WTC11 (cell line): ENCODE data around the gene IL27RA. TPM values are rescaled to one million over a fixed set of nuclear protein-coding genes. Genes with fewer than 3 reads are reported as not detected.

Experiments
- ATAC-seq: fragments of 200-7000 bp; cut with Tn5 transposase; 2 replicates; pipeline ENCODE4 v1.10.0; 2021; ENCODE audit warnings: mild to moderate bottlenecking, moderate library complexity
- CTCF ChIA-PET: fragments of 300-600 bp; sonication (Branson Sonifier 250); formaldehyde crosslinking; loops from one replicate; lab custom pipeline; 2021; ENCODE audit warnings: antibody characterized with exemption; lab: Charles Lee
- POLR2A ChIA-PET: fragments of 350-600 bp; sonication (Branson Sonifier 250); formaldehyde crosslinking; loops from one replicate; lab custom pipeline; 2021; ENCODE audit warnings: antibody characterized with exemption; lab: Charles Lee
- DNase-seq: peaks from one replicate; pipeline ENCODE4 v3.0.0; 2021; ENCODE audit warnings: low spot score
- H3K27ac Mint-ChIP-seq: 2 replicates; pipeline ENCODE4 v1.8.0; 2021; ENCODE audit warnings: mixed read lengths
- H3K27me3 Mint-ChIP-seq: 2 replicates; pipeline ENCODE4 v1.8.0; 2021; ENCODE audit warnings: low read depth, mild to moderate bottlenecking, moderate library complexity, mixed read lengths
- H3K36me3 Mint-ChIP-seq: 2 replicates; pipeline ENCODE4 v1.8.0; 2021; ENCODE audit warnings: mixed read lengths
- H3K4me1 Mint-ChIP-seq: 2 replicates; pipeline ENCODE4 v1.8.0; 2022; ENCODE audit warnings: mixed read lengths
- H3K4me3 Mint-ChIP-seq: 2 replicates; pipeline ENCODE4 v1.8.0; 2021; ENCODE audit warnings: mild to moderate bottlenecking, moderate library complexity, mixed read lengths
- H3K9me3 Mint-ChIP-seq: 2 replicates; pipeline ENCODE4 v1.8.0; 2021; ENCODE audit warnings: mixed read lengths
- AFF4 ChIP-seq: sonication (generic); formaldehyde crosslinking; IDR thresholded peaks from 2 replicates; pipeline ENCODE4 v1.8.1; 2023; ENCODE audit warnings: mild to moderate bottlenecking, missing genetic modification reagents, borderline replicate concordance
- CREB1 ChIP-seq: sonication (generic); formaldehyde crosslinking; IDR thresholded peaks from 2 replicates; pipeline ENCODE4 v1.8.0; 2023; ENCODE audit warnings: mild to moderate bottlenecking, missing genetic modification reagents
- E2F4 ChIP-seq: sonication (generic); formaldehyde crosslinking; IDR thresholded peaks from 2 replicates; pipeline ENCODE4 v1.8.1; 2022; ENCODE audit warnings: low read depth, mild to moderate bottlenecking, moderate library complexity, missing genetic modification reagents, borderline replicate concordance
- ELF4 ChIP-seq: sonication (generic); formaldehyde crosslinking; IDR thresholded peaks from 2 replicates; pipeline ENCODE4 v1.8.1; 2022; ENCODE audit warnings: low read depth, mild to moderate bottlenecking, moderate library complexity, missing genetic modification reagents
- ERG ChIP-seq: fragments of 250-450 bp; sonication (Bioruptor Pico); IDR thresholded peaks from 2 replicates; pipeline ENCODE4 v1.8.0; 2021; ENCODE audit warnings: mild to moderate bottlenecking
- ESRRA ChIP-seq: sonication (generic); formaldehyde crosslinking; IDR thresholded peaks from 2 replicates; pipeline ENCODE4 v1.8.1; 2022; ENCODE audit warnings: mild to moderate bottlenecking, missing genetic modification reagents, borderline replicate concordance
- FOXJ3 ChIP-seq: sonication (generic); formaldehyde crosslinking; IDR thresholded peaks from 2 replicates; pipeline ENCODE4 v1.9.0; 2021; ENCODE audit warnings: missing genetic modification reagents, mild to moderate bottlenecking, borderline replicate concordance
- FOXP1 ChIP-seq: sonication (generic); formaldehyde crosslinking; IDR thresholded peaks from 2 replicates; pipeline ENCODE4 v1.8.0; 2022; ENCODE audit warnings: missing genetic modification reagents, mild to moderate bottlenecking, moderate library complexity, borderline replicate concordance
- GRHL2 ChIP-seq: fragments of 250-450 bp; sonication (Bioruptor Pico); IDR thresholded peaks from 2 replicates; pipeline ENCODE4 v1.8.0; 2022; ENCODE audit warnings: mild to moderate bottlenecking, moderate library complexity; ENCODE audit not compliant: insufficient replicate concordance, severe bottlenecking
- HMGA2 ChIP-seq: fragments of 250-450 bp; sonication (Bioruptor Pico); IDR thresholded peaks from 2 replicates; pipeline ENCODE4 v1.4.0; 2021; ENCODE audit warnings: mild to moderate bottlenecking, moderate library complexity
- IRF1 ChIP-seq: sonication (generic); formaldehyde crosslinking; IDR thresholded peaks from 2 replicates; pipeline ENCODE4 v1.8.0; 2023; ENCODE audit warnings: missing genetic modification reagents
- JAZF1 ChIP-seq: fragments of 250-450 bp; sonication (Bioruptor Pico); IDR thresholded peaks from 2 replicates; pipeline ENCODE4 v1.9.0; 2021; ENCODE audit warnings: moderate library complexity, mild to moderate bottlenecking, inconsistent platforms
- NFE2L1 ChIP-seq: sonication (generic); formaldehyde crosslinking; IDR thresholded peaks from 2 replicates; pipeline ENCODE4 v1.8.1; 2023; ENCODE audit warnings: missing genetic modification reagents
- STAT6 ChIP-seq: sonication (generic); formaldehyde crosslinking; conservative IDR thresholded peaks from 2 replicates; pipeline ENCODE4 v1.8.1; 2023; ENCODE audit warnings: mild to moderate bottlenecking, low read depth, missing genetic modification reagents, moderate library complexity
- TP53 ChIP-seq: sonication (generic); formaldehyde crosslinking; IDR thresholded peaks from 2 replicates; pipeline ENCODE4 v1.8.1; 2023; ENCODE audit warnings: mild to moderate bottlenecking, missing genetic modification reagents
- ZNF263 ChIP-seq: sonication (generic); formaldehyde crosslinking; IDR thresholded peaks from 2 replicates; pipeline ENCODE4 v1.8.1; 2022; ENCODE audit warnings: low read depth, mild to moderate bottlenecking, moderate library complexity, missing genetic modification reagents
- ZNF281 ChIP-seq: sonication (generic); formaldehyde crosslinking; IDR thresholded peaks from 2 replicates; pipeline ENCODE4 v1.8.0; 2023; ENCODE audit warnings: mild to moderate bottlenecking, missing genetic modification reagents
- ZNF396 ChIP-seq: fragments of 250-450 bp; sonication (Bioruptor Pico); IDR thresholded peaks from 2 replicates; pipeline ENCODE4 v1.8.0; 2021; ENCODE audit warnings: mild to moderate bottlenecking, moderate library complexity, borderline replicate concordance
- total RNA-seq: library from RNA; stranded (reverse); gene quantifications from 3 replicates; pipeline ENCODE4 v1.2.3, GENCODE V29; 2021
- TF ChIP-seq, protein P1 (sequence below): sonication (generic); formaldehyde crosslinking; IDR thresholded peaks from 2 replicates; pipeline ENCODE4 v1.8.0; 2022; ENCODE audit warnings: mild to moderate bottlenecking, missing genetic modification reagents

Gene IL27RA
- total RNA-seq, 1 experiment from 2014 or later = 12.2 TPM

GRCh38 chr19:14102756-14103155 is 71.2 kb downstream of the IL27RA start:
- Mint-ChIP-seq H3K27me3 (no peaks in the 10 kb centered on the region), H3K27ac (no peak overlapping the region), H3K4me1 (no peaks in the 10 kb centered on the region), H3K4me3 (no peak overlapping the region), H3K36me3 (no peaks in the 10 kb centered on the region), H3K9me3 (no peaks in the 10 kb centered on the region)
- ATAC-seq = no peak
- TF ChIP-seq FOXP1 = no peak
- TF ChIP-seq IRF1 (CRISPR knock-in tag) = no peak
- TF ChIP-seq ZNF396 (CRISPR knock-in tag) = no peak
- no peak for TF ChIP-seq ZNF281 (CRISPR knock-in tag)
- TF ChIP-seq CREB1 (CRISPR knock-in tag) = no peak
- no peak for TF ChIP-seq JAZF1 (CRISPR knock-in tag)
- no peak for TF ChIP-seq E2F4
- TF ChIP-seq ESRRA (CRISPR knock-in tag) = no peak
- TF ChIP-seq STAT6 (CRISPR knock-in tag) = no peak
- TF ChIP-seq AFF4 (CRISPR knock-in tag) = no peak
- TF ChIP-seq ELF4 (CRISPR knock-in tag) = no peak
- no peak for TF ChIP-seq GRHL2
- no peak for TF ChIP-seq ZNF263
- no peak for TF ChIP-seq TP53
- no peak for TF ChIP-seq HMGA2 (CRISPR knock-in tag)
- TF ChIP-seq FOXJ3 (CRISPR knock-in tag) = no peak
- TF ChIP-seq ERG (CRISPR knock-in tag) = no peak
- TF ChIP-seq, protein P1, sequence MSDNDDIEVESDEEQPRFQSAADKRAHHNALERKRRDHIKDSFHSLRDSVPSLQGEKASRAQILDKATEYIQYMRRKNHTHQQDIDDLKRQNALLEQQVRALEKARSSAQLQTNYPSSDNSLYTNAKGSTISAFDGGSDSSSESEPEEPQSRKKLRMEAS = no peak
- no peak for TF ChIP-seq NFE2L1 (CRISPR knock-in tag)
- ChIA-PET POLR2A (no interaction called here), CTCF (interaction anchor here (1.1 to 1.5 kb wide), 4 partner anchors 9 to 34 kb away, joined by 3 to 4 read pairs (median 3); partner anchors contain the start of gene ASF1B)
- no peak for DNase-seq
